WTC11 (cell line): ENCODE data around the gene MFSD2A. TPM values are rescaled to one million over a fixed set of nuclear protein-coding genes. Genes with fewer than 3 reads are reported as not detected.

ENCODE experiments used
- ATAC-seq: fragments of 200-7000 bp; cut with Tn5 transposase; 2 replicates; pipeline ENCODE4 v1.10.0; 2021; ENCODE audit warnings: mild to moderate bottlenecking, moderate library complexity
- CTCF ChIA-PET: fragments of 300-600 bp; sonication (Branson Sonifier 250); formaldehyde crosslinking; loops from one replicate; lab custom pipeline; 2021; ENCODE audit warnings: antibody characterized with exemption; lab: Charles Lee
- POLR2A ChIA-PET: fragments of 350-600 bp; sonication (Branson Sonifier 250); formaldehyde crosslinking; loops from one replicate; lab custom pipeline; 2021; ENCODE audit warnings: antibody characterized with exemption; lab: Charles Lee
- DNase-seq: peaks from one replicate; pipeline ENCODE4 v3.0.0; 2021; ENCODE audit warnings: low spot score
- H3K27ac Mint-ChIP-seq: 2 replicates; pipeline ENCODE4 v1.8.0; 2021; ENCODE audit warnings: mixed read lengths
- H3K27me3 Mint-ChIP-seq: 2 replicates; pipeline ENCODE4 v1.8.0; 2021; ENCODE audit warnings: low read depth, mild to moderate bottlenecking, moderate library complexity, mixed read lengths
- H3K36me3 Mint-ChIP-seq: 2 replicates; pipeline ENCODE4 v1.8.0; 2021; ENCODE audit warnings: mixed read lengths
- H3K4me1 Mint-ChIP-seq: 2 replicates; pipeline ENCODE4 v1.8.0; 2022; ENCODE audit warnings: mixed read lengths
- H3K4me3 Mint-ChIP-seq: 2 replicates; pipeline ENCODE4 v1.8.0; 2021; ENCODE audit warnings: mild to moderate bottlenecking, moderate library complexity, mixed read lengths
- H3K9me3 Mint-ChIP-seq: 2 replicates; pipeline ENCODE4 v1.8.0; 2021; ENCODE audit warnings: mixed read lengths
- CBFB ChIP-seq: sonication (generic); formaldehyde crosslinking; IDR thresholded peaks from 2 replicates; pipeline ENCODE4 v1.8.1; 2022; ENCODE audit warnings: mild to moderate bottlenecking, low read depth, missing genetic modification reagents
- EMX1 ChIP-seq: fragments of 250-450 bp; sonication (Bioruptor Pico); IDR thresholded peaks from 2 replicates; pipeline ENCODE4 v1.8.0; 2021; ENCODE audit warnings: mild to moderate bottlenecking
- ESRRA ChIP-seq: sonication (generic); formaldehyde crosslinking; IDR thresholded peaks from 2 replicates; pipeline ENCODE4 v1.8.1; 2022; ENCODE audit warnings: mild to moderate bottlenecking, missing genetic modification reagents, borderline replicate concordance
- GABPB1 ChIP-seq: sonication (generic); formaldehyde crosslinking; IDR thresholded peaks from 2 replicates; pipeline ENCODE4 v1.8.1; 2023; ENCODE audit warnings: mild to moderate bottlenecking, missing genetic modification reagents
- NR2C2 ChIP-seq: sonication (generic); formaldehyde crosslinking; IDR thresholded peaks from 2 replicates; pipeline ENCODE4 v1.8.0; 2022; ENCODE audit warnings: mild to moderate bottlenecking, missing genetic modification reagents
- PRRX2 ChIP-seq: fragments of 250-450 bp; sonication (Bioruptor Pico); IDR thresholded peaks from 2 replicates; pipeline ENCODE4 v1.8.0; 2021; ENCODE audit warnings: mild to moderate bottlenecking
- RELA ChIP-seq: sonication (generic); formaldehyde crosslinking; IDR thresholded peaks from 2 replicates; pipeline ENCODE4 v1.8.1; 2022; ENCODE audit warnings: missing genetic modification reagents, mild to moderate bottlenecking, borderline replicate concordance
- SOX15 ChIP-seq: fragments of 250-450 bp; sonication (Bioruptor Pico); IDR thresholded peaks from 2 replicates; pipeline ENCODE4 v1.9.0; 2021; ENCODE audit warnings: mild to moderate bottlenecking
- ZNF396 ChIP-seq: fragments of 250-450 bp; sonication (Bioruptor Pico); IDR thresholded peaks from 2 replicates; pipeline ENCODE4 v1.8.0; 2021; ENCODE audit warnings: mild to moderate bottlenecking, moderate library complexity, borderline replicate concordance
- total RNA-seq: library from RNA; stranded (reverse); gene quantifications from 3 replicates; pipeline ENCODE4 v1.2.3, GENCODE V29; 2021
- TF ChIP-seq, protein P1 (sequence below): sonication (generic); formaldehyde crosslinking; IDR thresholded peaks from 2 replicates; pipeline ENCODE4 v1.8.1; 2023; ENCODE audit warnings: mild to moderate bottlenecking, missing genetic modification reagents, borderline replicate concordance

The MFSD2A gene
- total RNA-seq, 1 experiment from 2014 or later: 14.0 TPM

DNA sequence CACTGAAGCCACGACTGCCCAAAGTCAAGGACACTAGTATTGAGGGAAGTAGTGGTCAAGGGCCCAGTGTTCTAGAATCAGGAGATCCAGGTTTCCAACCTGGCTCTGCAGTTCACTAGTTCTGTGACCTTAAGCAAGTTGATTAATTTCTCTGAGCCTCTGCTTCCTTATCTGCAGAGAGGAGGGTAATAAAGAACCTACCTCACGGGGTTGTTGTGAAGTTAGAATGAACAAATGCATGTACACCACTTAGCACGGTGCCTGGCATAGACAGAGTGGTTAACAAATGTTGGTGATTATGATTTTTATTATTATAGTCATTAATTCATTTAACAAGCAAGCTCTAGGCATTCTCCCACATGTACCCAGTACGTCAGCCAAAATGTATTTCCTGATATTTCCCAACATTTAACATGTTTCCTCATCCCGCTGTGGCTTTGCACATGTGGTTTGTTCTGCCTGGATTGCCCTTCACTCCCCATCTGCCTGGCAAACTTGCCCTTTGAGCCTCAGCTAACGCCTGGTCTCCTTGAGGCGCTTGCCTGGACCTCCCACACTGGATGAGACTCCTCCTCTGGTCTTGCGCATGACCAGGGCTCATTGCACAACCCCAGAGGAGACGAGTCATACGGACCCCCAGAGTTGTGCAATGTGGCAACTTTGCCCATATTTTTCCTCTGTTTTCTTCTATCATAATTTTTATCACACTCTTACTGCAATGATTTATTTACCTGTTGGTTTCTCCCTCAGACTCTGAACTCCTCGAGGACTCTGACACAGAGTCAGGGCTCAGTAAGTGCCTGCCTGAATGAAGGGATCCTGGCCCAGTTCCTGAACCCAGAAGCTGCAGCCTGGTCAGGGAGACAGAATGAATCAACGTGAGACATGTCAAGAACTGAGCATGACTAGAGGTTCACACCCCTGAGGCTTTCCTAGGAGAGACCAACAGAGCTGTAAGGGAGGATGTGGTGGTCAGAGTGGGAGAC lies 20.7 kb upstream of the MFSD2A start:
- ChIA-PET CTCF (interaction anchor here (1.0 to 2.2 kb wide), 2 partner anchors 15 to 32 kb away, joined by 3 to 8 read pairs; no protein-coding TSS in a partner anchor), POLR2A (no interaction called here)
- H3K9me3 Mint-ChIP-seq: no peaks in the 10 kb centered on the region
- no peaks in the 10 kb centered on the region for H3K36me3 Mint-ChIP-seq
- DNase-seq: no peak
- H3K27ac Mint-ChIP-seq: 0 out of 2 replicates have a peak overlapping the region, but pooled peaks have one; percentile 1
- H3K27me3 Mint-ChIP-seq: no peaks in the 10 kb centered on the region
- TF ChIP-seq GABPB1 (CRISPR knock-in tag): peak; percentile 69
- TF ChIP-seq, protein P1, sequence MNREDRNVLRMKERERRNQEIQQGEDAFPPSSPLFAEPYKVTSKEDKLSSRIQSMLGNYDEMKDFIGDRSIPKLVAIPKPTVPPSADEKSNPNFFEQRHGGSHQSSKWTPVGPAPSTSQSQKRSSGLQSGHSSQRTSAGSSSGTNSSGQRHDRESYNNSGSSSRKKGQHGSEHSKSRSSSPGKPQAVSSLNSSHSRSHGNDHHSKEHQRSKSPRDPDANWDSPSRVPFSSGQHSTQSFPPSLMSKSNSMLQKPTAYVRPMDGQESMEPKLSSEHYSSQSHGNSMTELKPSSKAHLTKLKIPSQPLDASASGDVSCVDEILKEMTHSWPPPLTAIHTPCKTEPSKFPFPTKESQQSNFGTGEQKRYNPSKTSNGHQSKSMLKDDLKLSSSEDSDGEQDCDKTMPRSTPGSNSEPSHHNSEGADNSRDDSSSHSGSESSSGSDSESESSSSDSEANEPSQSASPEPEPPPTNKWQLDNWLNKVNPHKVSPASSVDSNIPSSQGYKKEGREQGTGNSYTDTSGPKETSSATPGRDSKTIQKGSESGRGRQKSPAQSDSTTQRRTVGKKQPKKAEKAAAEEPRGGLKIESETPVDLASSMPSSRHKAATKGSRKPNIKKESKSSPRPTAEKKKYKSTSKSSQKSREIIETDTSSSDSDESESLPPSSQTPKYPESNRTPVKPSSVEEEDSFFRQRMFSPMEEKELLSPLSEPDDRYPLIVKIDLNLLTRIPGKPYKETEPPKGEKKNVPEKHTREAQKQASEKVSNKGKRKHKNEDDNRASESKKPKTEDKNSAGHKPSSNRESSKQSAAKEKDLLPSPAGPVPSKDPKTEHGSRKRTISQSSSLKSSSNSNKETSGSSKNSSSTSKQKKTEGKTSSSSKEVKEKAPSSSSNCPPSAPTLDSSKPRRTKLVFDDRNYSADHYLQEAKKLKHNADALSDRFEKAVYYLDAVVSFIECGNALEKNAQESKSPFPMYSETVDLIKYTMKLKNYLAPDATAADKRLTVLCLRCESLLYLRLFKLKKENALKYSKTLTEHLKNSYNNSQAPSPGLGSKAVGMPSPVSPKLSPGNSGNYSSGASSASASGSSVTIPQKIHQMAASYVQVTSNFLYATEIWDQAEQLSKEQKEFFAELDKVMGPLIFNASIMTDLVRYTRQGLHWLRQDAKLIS: no peak
- TF ChIP-seq, all 79 proteins: peak for 1
- no peaks in the 10 kb centered on the region for H3K4me1 Mint-ChIP-seq
- H3K4me3 Mint-ChIP-seq: no peak overlapping the region
- no peak for ATAC-seq

DNA sequence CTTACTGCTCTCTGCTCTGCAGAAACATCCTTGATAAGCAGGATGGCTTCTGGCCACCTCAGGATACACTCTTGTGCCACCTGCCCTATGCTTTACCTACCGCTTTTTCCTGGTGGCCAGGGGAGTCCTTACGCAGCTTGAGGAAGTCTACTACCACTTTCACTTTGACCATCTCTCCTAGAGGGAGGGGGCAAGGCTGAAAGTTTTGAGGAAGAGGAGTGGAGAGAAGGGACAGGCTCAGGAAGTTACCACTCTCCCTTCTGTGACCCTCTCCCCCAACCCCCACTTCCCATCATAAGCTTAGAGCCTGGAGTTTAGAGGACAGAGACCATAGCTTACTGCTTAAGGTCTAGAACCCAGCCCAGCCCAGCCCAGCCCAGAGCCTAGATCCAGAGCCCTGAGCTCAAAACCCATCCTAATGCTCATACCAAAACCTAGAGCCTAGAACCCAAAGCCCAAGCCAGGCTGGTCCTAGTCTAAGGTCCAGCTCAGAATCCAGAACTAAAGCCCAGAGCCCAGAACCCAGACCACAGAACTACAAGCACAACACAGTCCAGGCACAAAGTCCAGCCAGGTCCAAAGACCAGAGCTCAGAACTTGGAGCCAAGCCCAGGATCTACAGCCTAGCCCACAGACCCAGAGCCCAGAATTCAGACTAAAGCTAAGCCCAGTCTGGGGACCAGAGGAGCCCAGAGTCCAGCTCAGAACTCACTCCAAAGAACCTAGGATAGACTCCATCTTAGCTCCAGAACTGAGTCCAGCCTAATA lies 18.0 kb upstream of the MFSD2A start:
- POLR2A ChIA-PET: no interaction called here
- H3K4me1 Mint-ChIP-seq: no peaks in the 10 kb centered on the region

DNA sequence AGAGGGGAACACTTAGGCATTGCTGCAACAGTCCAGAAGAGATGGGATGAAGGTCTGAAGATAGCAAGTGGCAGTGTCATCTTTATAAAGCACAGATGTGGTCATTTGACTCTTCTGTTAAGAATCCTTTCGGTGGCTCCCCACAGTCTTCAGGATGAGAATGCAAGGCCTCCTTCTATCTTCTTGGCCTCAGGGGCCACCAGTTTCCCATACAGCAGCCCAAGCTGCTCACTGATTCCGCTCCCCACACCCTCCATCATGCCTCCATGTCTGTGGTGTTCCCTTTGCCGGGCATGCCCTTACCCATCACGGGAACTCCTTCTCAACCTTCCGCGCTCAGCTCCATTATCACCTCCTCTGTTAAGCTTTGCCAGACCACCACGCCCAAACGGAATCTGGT lies 16.1 kb upstream of the MFSD2A start:
- Mint-ChIP-seq H3K27me3 (peaks cover 4% of the 10 kb centered on the region; the same call in 1 of the 2 replicates), H3K9me3 (no peaks in the 10 kb centered on the region), H3K4me3 (no peak overlapping the region), H3K4me1 (peaks cover 9% of the 10 kb centered on the region), H3K36me3 (no peaks in the 10 kb centered on the region), H3K27ac (no peak overlapping the region)
- DNase-seq (no peak), ATAC-seq (no peak)
- POLR2A ChIA-PET: no interaction called here
- TF ChIP-seq SOX15 (CRISPR knock-in tag) (no peak), ZNF396 (CRISPR knock-in tag) (no peak), RELA (CRISPR knock-in tag) (no peak), EMX1 (CRISPR knock-in tag) (no peak), PRRX2 (CRISPR knock-in tag) (no peak)
- CTCF ChIA-PET: no interaction called here

More for the DNA sequence above, 18.0 kb upstream of the MFSD2A start:
- ATAC-seq: no peak
- Mint-ChIP-seq H3K27ac (no peak overlapping the region), H3K4me3 (no peak overlapping the region), H3K27me3 (no peaks in the 10 kb centered on the region), H3K36me3 (no peaks in the 10 kb centered on the region), H3K9me3 (no peaks in the 10 kb centered on the region)
- DNase-seq: no peak
- TF ChIP-seq ESRRA (no peak), CBFB (no peak), NR2C2 (no peak)
- TF ChIP-seq, all 79 proteins: peak for 0
- CTCF ChIA-PET: interaction anchor here (1.0 to 1.8 kb wide), 7 partner anchors 9 to 207 kb away, joined by 3 to 4 read pairs (median 4); partner anchors contain the start of gene MYCL

DNA sequence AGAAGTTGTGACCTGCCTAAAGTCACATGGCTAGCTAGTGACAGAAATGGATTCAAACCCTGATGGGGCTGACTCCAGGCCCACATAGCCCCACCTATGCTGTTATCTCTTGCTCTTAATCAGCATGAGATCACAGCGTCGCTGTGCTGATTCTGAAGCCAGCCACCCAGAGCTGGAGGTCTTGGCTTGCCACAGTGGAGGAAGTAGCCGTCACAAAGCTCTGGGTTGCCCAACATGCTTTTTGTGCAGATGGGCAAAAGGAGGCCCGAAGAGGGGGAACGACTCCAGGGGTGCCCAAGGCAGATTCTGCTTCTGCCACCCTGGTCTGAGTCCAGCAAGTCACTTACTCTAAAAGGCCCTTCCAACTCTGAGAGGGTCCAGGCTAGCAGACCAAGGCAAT lies 14.7 kb upstream of the MFSD2A start:
- peaks cover 15% of the 10 kb centered on the region for H3K4me1 Mint-ChIP-seq
- no peak overlapping the region for H3K4me3 Mint-ChIP-seq
- ChIA-PET POLR2A (no interaction called here), CTCF (interaction anchor here (1.3 to 1.4 kb wide), 2 partner anchors 21 to 123 kb away, joined by 4 to 6 read pairs; no protein-coding TSS in a partner anchor)
- H3K27me3 Mint-ChIP-seq: peaks cover 4% of the 10 kb centered on the region; the same call in 1 of the 2 replicates
- H3K36me3 Mint-ChIP-seq: no peaks in the 10 kb centered on the region
- no peak for TF ChIP-seq PRRX2 (CRISPR knock-in tag)
- DNase-seq (no peak), ATAC-seq (no peak)
- no peaks in the 10 kb centered on the region for H3K9me3 Mint-ChIP-seq
- no peak overlapping the region for H3K27ac Mint-ChIP-seq
